D721Med (cell line): ENCODE measurements around the gene ABCA9.
"Not testable (repeated sequence)": the region's sequence is repeated elsewhere in the genome, so short reads cannot be mapped to it uniquely, and the experiment has no call there.

Source experiments
- DNase-seq: peaks from one replicate; pipeline ENCODE4 v3.0.0; 2011; ENCODE audit warnings: low spot score; ENCODE audit not compliant: insufficient read length
- FAIRE-seq: peaks from 2 replicates; lab custom pipeline; 2011; peaks lifted over from hg19 to GRCh38; lab: Jason Lieb, UNC
- TF ChIP-seq, protein P1 (sequence below): IDR thresholded peaks from 2 replicates; pipeline ENCODE4 v1.5.1; 2012; ENCODE audit warnings: mild to moderate bottlenecking, control low read depth; ENCODE audit not compliant: insufficient read depth; ENCODE audit errors: missing control alignments

Gene ABCA9

DNA sequence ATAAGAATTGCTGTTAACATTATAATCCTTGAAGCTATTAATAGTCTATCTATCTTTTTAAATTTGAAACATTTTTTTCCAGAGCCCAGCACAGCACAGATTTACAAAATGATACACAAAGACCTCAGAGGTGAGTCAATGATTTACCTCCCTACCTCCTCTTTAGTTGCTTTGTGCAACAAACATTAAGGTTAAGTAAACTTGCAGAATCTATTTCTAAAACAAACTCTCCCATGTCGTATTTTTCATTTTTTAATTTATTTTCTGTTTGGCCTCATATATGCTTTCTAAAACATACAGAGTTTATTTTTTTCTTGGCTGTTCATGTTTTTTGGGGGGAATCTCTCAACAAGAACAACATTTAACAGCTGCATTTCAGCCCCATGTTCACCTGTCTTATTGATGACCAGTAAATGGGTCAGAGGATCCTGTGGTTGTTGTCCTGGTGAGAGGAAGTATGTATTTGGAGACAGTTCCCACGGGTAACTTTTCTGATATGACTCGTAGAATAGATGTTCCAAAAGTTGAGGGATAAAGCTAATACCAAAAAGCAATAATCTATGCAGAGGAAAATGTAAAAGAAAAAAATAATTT lies 42.6 kb downstream of the ABCA9 start:
- no peak for FAIRE-seq
- DNase-seq, result no peak
- TF ChIP-seq, protein P1, sequence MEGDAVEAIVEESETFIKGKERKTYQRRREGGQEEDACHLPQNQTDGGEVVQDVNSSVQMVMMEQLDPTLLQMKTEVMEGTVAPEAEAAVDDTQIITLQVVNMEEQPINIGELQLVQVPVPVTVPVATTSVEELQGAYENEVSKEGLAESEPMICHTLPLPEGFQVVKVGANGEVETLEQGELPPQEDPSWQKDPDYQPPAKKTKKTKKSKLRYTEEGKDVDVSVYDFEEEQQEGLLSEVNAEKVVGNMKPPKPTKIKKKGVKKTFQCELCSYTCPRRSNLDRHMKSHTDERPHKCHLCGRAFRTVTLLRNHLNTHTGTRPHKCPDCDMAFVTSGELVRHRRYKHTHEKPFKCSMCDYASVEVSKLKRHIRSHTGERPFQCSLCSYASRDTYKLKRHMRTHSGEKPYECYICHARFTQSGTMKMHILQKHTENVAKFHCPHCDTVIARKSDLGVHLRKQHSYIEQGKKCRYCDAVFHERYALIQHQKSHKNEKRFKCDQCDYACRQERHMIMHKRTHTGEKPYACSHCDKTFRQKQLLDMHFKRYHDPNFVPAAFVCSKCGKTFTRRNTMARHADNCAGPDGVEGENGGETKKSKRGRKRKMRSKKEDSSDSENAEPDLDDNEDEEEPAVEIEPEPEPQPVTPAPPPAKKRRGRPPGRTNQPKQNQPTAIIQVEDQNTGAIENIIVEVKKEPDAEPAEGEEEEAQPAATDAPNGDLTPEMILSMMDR, result no peak

DNA sequence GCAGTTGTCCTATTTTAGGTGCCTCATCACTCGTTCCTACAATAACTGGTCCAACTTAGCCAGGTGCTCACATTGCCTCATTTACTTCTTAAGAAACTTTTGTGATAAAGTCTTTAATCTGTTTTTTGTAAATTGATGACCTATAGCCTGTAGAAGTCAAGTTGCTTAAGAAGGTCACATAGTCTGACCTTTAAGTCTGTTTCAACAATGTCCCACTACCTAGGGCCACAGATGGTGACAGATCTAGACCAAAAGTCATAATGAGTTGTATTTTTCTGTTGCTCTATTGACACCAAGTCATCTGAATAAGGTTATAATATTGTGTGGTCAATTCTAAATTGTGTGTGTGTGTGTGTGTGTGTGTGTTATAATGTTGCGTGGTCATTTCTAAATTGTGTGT lies 45.1 kb downstream of the ABCA9 start:
- no peak for FAIRE-seq
- DNase-seq, result no peak
- TF ChIP-seq, protein P1, result no peak

DNA sequence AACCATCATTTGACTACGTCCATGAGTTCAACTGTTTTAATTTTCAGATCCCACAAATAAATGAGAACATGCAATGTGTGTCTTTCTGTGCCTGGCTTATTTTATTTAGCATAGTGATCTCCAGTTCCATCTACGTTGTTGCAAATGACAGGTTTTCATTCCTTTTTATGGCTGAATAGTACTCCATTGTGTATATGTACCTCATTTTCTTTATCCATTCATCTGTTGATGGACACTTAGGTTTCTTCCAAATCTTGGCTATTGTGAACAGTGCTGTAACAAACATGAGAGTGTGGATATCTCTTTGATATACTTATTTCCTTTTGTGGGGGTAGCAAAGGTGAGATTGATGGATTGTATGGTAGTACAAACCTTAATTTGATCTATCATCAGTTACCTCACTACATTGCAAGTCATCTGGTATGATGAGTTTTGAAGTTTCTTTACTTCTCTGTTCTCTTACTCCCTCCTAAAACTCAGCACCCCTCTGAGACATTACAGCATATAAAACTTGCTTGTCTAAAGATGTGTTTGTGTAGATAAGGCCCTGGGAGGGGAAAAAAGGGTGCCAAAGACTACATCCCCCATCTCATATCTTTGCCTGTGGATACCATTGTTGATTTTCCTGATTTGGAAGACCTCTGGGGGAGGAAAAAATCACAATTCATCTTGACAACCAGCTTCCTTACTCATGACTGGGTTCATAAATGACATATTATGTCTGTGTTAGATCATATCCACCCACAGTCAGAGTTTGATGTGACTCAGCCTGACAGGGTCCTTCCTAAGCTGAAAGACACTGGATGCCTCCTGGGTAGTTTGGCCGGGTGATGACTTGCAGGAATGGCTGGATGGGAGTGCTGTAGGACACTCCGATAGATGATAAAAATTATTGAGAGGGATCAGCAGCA lies 47.6 kb downstream of the ABCA9 start:
- DNase-seq (no peak), FAIRE-seq (no peak)
- TF ChIP-seq, protein P1, result no peak

DNA sequence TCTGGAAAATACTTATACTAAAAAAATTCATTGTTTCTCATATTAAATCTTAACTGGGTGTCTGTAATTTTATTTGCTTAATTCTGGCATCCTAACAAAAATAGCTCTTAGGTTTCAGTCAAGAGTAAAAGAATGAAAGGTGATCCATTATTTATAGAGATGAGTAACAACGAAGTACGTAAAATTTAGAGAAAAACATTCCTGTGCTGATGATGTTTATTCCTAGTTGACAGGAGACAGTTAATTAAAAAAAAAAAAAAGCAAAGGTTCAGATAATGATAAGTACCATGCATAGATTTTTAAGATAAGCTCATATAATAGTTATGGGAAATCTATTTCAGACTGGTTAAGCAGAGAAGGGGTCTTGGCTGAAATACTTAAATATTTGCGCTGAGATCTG lies 50.8 kb downstream of the ABCA9 start:
- no peak for DNase-seq
- TF ChIP-seq, protein P1, result no peak
- FAIRE-seq, result no peak

DNA sequence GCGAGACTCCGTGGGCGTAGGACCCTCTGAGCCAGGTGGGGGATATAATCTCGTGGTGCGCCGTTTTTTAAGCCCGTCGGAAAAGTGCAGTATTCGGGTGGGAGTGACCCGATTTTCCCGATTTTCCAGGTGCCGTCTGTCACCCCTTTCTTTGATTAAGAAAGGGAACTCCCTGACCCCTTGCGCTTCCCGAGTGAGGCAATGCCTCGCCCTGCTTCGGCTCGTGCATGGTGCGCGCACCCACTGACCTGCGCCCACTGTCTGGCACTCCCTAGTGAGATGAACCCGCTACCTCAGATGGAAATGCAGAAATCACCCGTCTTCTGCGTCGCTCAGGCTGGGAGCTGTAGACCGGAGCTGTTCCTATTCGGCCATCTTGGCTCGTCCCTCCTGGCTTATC lies 56.0 kb downstream of the ABCA9 start:
- not testable (repeated sequence) for FAIRE-seq, DNase-seq

DNA sequence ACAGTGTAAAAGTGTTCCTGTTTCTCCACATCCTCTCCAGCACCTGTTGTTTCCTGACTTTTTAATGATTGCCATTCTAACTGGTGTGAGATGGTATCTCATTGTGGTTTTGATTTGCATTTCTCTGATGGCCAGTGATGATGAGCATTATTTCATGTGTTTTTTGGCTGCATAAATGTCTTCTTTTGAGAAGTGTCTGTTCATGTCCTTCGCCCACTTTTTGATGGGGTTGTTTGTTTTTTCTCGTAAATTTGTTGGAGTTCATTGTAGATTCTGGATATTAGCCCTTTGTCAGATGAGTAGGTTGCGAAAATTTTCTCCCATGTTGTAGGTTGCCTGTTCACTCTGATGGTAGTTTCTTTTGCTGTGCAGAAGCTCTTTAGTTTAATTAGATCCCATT lies 61.0 kb downstream of the ABCA9 start:
- not testable (repeated sequence) for DNase-seq, FAIRE-seq

DNA sequence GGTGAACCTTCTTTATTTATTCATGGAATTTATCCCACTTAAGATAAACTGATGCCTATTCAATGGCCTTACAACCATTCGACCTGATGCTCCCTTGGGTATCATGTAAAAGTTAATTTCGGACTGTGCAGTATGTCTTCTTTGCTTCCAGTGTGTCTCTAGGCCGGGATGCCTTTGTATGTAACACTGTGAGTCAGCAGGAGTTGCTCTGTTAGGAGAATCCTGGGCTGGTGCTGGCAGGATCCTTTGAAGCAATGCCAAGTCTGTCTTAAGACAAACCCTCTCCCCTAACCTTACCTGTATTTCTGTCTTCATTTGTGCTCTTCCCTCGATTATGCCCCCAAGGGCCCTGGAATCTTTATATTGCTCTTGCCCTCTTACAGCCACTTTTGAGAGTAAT lies 67.6 kb downstream of the ABCA9 start:
- TF ChIP-seq, protein P1, result no peak
- FAIRE-seq (no peak), DNase-seq (no peak)

DNA sequence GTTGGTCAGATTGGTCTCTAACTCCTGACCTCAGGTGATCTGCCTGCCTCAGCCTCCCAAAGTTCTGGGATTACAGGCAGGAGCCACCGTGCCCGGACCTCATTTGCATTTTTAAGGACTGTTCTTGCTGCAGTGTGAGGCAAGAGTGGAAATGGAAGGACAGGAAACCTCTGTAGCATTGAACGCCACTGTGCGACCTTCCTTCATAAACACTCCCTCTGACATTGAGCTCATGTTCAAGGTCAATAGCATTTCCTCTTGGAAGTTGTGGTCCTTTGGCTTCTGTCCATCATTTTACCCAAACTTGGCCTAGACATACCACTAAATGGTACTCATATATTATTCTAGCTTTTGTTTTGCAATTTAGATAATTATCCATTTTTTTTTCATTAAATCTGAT lies 72.8 kb downstream of the ABCA9 start:
- TF ChIP-seq, protein P1, result no peak
- no peak for FAIRE-seq
- no peak for DNase-seq
